GM21515 (cell line): ENCODE data around the gene AFAP1L2.

ENCODE experiments used
- ATAC-seq: cut with Tn5 transposase; IDR thresholded peaks from one replicate; pipeline ENCODE4 v1.9.1; 2021; ENCODE audit not compliant: unreplicated experiment

Gene AFAP1L2

DNA sequence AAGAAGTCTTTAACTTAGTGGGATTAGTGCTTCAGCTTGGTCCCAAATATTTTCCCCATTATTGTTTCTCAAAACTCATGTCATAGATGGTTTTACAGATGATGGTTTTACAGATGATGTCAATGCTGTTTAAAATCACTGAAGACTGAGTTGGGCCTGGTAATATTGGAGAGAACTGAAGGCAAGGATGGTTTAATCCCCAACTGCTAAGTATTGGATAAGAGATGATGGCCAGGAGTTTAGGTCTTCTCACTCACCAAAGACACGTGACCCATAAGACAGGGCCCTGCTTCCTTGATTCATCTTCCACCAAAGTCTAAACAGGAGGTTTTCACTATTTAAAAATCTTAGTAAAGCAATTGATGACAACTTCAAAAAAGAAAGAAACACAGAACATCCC lies 108.9 kb downstream of the AFAP1L2 start:
- no peak for ATAC-seq

DNA sequence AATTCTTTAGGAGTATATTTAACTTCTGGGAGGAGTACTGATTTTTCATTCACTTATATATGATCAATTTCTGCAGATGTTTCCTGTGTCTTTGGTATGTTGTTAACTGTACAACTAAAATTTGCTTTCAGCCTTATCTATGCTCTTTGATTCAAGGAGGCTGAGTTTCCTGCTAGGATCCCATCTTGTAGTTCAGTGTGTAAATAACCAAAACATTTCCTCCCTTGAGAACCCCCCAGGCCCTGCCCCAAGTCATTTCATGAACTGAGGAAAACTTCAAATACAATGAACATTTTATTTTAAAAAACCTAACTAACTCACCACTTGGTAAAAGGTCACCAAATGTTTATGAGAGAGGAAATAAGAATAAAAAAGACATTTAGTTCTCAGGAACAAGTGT lies 109.8 kb downstream of the AFAP1L2 start:
- no peak for ATAC-seq

DNA sequence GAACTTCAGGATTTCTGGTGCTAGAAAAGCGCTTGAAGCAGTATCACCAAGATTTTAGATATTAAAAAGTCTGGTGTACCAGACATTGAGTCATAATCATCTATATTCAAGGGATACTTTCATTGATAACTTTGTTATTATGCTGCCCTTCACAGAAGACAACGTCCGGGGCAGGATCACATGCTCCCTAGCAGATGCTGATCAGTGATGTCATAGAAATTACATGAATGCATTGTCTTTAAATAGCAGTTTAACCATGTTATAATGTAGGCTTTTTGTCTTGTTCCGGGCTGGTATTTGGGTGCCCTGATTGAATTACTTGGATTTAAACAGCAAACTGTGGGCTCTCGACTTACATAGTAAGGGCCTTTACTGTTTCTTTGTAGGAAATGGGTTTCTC lies 111.2 kb downstream of the AFAP1L2 start:
- no peak for ATAC-seq

DNA sequence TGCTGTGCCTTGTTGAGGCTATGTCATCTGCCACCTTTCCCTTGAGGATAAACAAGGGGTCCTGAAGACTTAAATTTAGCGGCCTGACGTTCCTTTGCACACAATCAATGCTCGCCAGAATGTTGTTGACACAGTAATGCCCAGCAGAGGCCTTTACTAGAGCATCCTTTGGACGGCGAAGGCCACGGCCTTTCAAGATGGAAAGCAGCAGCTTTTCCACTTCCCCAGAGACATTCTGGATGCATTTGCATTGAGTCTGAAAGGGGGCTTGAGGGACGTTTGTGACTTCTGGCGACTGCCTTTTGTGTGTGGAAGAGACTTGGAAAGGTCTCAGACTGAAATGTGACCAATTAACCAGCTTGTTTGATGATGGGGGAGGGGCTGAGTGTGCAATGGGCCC lies 112.8 kb downstream of the AFAP1L2 start:
- ATAC-seq = no peak

DNA sequence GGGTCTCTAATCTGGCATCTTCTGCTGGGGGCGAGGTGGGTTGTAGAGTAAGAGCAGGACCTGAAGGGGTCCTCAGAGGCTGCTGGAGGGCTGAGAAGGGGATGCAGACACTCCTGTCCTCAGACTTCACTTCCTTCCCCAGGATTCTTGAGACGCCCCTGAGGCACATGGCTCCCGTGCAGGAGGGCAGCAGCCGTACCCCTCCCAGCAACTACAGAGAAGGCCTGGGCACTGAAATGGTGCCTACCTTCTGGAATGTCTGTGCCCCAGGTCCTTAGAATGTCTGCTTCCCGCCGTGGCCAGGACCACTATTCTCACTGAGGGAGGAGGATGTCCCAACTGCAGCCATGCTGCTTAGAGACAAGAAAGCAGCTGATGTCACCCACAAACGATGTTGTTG lies 113.2 kb downstream of the AFAP1L2 start:
- no peak for ATAC-seq

DNA sequence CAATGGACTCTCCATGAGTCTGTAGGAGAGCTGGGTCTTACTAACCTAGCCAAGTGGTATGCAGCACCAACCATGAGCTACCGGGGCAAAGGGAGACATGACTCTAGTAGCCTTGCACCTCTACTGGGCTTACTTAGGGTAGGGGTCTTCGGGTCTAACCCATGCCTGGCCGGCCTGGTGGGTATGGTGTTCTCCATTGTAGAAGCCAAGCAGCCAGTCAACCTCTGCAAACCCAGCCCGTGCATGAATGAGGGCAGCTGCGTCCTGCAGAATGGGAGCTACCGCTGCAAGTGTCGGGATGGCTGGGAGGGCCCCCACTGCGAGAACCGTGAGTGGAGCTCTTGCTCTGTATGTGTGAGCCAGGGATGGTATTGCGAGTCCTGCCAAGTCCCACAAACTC lies 114.3 kb downstream of the AFAP1L2 start:
- ATAC-seq = no peak

DNA sequence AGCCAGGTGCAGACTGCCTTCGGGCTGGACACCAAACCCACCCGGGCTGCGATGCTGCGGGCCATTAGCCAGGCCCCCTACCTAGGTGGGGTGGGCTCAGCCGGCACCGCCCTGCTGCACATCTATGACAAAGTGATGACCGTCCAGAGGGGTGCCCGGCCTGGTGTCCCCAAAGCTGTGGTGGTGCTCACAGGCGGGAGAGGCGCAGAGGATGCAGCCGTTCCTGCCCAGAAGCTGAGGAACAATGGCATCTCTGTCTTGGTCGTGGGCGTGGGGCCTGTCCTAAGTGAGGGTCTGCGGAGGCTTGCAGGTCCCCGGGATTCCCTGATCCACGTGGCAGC lies 115.2 kb downstream of the AFAP1L2 start:
- ATAC-seq = no peak

DNA sequence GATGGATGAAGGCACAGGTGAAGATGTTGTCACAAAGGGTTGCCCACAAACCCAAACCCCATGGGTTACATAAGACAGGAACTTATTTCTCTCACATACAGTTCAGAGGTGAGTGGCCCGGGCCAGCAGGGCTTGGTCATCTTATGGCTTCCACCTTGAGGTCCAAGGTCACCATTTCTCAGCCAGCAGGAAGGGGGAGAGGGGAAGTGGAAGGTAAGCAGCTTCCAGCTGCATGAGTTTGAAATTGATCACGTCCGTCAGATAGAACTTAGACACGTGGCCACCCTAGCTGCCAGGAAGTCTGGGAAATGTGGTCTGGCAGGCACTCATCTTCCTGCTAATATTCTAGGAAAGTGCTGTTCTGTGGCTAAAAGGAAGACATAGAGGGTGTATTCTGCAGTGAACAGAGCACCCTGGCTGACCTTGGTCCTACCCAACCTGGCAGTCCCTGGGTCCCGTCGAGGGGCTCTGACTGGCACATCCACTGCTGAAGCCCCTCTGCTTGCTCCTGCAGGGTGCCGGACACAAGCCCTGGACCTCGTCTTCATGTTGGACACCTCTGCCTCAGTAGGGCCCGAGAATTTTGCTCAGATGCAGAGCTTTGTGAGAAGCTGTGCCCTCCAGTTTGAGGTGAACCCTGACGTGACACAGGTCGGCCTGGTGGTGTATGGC lies 115.7 kb downstream of the AFAP1L2 start:
- ATAC-seq = no peak

DNA sequence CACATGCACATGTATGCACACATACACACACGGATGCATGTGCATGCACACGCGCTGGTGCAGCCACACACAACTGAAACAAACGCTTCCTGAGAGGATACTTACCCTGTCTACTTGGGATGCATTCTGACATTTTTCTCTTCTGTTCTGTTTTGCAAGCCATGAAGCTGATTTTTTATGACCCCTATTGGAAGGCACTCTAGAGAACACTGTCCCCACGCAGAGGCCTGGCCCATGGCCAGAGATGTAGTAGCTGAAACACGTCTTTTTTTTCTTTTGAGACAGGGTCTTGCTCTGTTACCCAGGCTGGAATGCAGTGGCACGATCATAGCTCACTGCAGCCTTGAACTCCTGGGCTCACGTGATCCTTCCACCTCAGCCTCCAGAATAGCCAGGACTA lies 117.4 kb downstream of the AFAP1L2 start:
- ATAC-seq = no peak

DNA sequence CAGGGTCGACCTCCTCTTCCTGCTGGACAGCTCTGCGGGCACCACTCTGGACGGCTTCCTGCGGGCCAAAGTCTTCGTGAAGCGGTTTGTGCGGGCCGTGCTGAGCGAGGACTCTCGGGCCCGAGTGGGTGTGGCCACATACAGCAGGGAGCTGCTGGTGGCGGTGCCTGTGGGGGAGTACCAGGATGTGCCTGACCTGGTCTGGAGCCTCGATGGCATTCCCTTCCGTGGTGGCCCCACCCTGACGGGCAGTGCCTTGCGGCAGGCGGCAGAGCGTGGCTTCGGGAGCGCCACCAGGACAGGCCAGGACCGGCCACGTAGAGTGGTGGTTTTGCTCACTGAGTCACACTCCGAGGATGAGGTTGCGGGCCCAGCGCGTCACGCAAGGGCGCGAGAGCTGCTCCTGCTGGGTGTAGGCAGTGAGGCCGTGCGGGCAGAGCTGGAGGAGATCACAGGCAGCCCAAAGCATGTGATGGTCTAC lies 118.3 kb downstream of the AFAP1L2 start:
- ATAC-seq = no peak

DNA sequence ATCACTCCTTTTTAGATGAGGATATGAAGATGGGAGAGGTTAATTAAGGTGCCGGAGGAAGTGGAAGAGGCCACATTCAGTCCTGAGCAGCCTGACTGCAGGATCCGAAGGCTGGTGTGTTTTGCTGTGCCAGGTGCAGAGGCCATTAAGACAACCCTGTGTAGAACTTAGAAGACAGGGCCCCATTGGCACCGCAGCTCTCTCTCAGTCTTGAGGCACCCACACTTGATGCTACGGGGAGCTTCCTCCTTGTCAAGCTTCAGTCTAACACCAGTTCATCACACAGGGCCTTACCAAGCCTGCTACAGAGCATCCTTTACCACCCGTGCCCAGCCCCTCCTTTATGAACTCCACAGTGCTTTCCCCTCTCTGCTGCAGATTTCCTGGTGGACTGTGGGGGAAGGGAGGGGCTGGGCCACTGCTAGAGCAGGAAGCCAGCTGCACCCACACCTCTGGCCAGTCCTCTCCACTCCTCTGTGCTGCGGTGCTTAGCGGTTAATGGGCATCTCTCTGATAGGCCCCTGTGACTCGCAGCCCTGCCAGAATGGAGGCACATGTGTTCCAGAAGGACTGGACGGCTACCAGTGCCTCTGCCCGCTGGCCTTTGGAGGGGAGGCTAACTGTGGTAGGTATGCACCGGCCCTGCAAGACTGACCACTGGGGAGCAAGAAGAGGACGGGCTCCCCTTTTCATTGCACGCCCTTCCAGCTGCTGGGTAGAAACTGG lies 119.8 kb downstream of the AFAP1L2 start:
- no peak for ATAC-seq

DNA sequence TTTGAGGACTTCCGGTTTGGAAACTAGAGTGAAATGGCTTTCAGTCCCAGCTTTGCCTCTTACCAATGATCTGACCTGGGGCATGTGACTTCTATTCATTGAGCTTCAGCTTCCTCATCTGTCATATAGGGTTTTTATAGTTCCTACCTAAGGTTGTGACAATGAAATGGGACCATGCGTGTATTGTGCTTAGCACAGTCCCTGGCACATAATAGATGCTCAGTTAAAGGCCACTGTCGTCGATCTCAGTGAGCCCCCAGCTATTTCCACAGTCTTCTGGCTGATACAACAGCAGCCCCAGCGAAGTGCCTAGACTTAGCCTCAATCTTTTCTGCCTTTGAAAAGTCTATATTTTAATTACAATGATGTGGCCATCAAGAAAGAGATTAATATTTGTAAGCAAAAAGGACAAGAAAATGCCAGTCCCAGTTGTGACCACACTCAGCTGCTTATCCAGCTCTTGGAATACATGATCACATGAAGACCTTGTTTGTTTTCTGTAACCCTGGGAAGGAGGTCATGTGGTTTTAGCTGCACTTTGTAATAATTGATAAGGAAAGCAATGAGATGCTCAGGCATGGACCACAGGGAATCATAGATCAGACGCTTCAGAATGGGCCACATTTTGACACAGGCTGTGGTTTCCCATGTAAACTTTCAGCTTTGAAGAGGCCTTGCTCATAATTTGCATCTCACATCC lies 120.6 kb downstream of the AFAP1L2 start:
- no peak for ATAC-seq

DNA sequence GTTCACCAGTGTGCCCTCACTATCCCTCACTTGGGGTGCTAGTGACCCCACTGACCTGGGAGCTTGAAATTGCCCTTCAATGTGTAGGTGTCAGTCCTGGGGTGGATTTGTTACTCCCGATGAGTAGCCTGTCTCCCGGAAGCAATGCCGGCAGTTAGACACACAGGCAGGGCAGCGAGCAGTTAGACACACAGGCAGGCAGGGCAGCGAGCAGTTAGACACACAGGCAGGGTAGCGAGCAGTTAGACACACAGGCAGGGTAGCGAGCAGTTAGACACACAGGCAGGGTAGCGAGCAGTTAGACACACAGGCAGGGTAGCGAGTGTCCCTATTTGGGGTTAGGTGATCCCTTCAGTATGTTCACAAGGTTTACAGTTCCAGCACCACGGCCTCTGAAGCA lies 121.2 kb downstream of the AFAP1L2 start:
- ATAC-seq = no peak

DNA sequence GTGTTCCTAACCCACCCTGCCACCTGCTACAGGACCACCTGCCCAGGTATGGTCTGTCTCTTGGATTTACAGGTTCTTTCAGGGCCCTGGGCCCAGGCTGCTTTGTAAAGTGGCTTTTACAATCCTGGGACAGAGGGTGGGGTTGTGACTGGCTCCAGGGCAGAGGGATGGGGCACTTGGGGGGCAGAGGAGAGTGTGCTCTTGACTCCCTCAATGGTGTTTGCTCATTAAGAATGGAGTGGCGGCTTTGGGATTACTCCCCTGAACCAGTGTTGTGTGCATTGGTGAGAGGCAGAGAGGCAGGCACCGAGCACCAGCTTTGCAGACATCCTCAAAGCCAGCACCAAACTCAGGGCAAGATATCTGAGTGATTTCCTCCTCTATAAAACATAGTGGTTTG lies 121.8 kb downstream of the AFAP1L2 start:
- ATAC-seq = no peak

DNA sequence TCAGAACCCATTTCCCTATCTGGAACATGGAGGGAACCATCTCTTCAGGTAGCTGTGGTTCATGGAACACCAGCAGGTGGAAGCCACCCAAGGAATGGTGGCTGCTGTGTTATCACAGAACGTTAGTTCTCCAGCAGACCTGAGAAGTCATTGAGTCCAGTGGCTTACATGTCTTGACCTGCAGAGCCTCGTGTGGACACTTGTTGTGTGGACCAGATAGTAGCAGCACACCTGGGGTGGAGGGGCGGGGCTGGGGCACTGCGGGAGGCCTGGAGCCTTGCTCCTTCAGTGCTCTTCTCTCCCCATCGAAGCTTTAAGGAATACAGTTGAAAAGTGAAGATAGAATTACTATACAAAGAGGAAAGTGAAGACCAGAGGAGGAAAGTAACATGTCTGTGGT lies 122.8 kb downstream of the AFAP1L2 start:
- no peak for ATAC-seq

DNA sequence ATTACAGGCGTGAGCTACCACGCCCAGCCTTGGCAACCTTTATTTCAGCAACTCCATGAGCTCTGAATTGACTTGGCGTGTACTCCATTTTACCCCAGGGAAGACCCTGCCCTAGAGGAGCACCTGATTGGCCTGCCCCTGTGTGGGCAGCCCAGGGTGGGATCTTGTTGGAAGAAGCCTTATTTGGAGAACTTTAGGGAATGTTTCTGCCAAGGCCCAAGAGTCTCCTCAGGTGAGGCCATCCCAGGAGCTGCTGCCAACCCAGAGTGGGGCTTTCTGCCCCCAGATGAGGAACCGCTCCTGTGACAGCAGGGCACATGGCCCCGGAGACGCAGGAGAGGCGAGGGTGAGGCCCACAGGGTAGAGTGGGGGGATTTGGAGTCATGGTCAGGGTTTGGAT lies 123.3 kb downstream of the AFAP1L2 start:
- no peak for ATAC-seq

DNA sequence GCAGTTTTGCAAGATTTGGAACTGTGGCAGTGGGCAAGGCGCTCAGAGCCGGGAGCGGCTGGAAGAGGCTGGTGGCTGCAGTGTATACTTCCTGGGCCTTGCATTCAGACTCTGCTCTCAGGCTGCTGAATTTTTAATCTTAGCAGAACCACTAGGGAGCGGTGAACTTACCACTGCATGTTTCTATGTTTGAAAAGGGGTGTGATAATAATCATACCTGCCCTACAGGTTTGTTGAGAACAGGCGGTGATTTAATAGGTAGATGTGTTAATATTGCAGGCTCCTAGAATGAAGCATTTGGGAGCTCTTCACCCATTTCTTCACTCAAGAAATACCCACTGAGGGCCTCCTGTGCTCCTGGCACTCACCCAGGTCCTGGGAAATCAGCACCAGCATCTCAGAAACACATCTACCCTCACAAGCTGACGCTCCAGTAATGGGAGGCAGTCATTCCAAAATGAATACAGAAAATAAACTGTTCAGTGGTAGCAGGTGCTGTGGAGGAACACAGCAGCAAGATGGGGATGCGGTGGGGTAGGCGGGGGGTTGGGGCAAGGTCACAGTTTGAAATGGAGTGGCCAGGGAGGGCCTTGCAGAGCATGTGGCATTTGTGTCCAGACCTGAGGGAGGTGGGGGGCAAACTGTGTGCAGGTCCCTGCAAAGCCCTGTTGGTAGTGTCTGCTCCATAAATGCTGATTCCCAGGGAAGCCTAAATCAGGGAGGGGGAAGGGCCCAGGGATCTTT lies 124.2 kb downstream of the AFAP1L2 start:
- no peak for ATAC-seq

DNA sequence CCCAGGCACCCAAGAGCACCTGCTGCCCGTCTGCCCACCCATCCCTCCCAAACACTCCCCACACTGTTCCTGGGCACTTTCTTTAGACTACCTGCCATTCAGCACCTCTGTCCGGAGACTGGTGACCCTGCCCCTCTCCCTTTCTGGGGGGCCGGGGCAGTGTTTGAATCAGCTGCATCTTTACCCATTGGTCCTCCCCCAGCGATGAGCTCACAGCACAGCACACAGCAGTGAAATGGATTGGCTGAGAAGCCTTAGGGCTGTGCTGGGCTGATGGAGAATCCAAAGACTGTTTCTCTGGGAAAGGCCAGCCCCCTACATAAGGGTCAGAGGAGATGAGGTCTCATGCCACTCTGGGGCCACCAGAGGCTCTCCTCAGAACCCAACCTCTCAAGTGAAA lies 125.0 kb downstream of the AFAP1L2 start:
- ATAC-seq = no peak

DNA sequence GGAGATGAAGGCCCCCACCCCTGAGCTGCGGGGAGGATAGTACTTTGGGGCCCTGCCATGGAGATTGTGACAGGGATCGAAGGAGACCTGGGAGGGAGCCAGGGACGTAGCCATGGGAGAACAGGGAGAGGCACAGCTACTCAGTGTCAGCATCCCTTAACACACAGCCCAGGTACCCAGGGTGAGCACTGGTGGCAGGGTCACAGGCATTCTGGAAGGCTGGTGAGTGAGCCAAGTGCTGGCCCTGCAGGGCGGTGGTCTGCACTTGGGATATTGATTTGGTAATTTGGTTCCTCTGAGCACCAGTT lies 125.5 kb downstream of the AFAP1L2 start:
- ATAC-seq = no peak

DNA sequence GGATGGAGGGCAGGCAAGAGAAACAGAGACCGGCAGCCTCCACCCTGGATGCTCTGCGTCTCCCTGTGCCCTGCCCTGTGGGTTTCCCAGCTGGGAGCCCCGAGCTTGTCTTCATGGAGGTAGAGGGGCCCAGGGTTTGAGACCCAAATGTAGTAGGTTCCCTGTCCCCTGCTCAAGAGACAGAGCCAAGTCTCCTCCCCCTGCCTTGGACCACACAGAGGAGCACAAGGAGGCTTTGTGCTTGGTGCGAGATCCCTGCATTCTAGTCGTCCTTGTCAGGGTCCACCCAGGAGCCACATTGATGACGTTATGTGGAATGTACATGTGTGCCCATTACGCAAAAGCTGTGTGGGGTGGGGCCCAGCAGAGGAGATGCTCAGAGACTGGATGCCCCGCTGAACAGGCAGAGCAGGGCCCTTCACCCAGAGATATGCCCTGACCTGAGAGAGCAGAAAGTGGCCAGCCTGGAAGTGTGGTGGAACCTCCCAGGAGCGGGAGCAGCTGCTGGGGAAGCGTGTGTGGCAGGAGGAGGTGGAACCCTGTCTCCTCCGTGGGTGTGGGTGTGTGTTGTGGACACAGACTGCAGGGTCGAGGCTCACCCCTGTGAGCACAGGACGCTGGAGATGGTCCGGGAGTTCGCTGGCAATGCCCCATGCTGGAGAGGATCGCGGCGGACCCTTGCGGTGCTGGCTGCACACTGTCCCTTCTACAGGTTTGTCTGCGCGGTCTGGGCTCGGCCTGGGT lies 126.0 kb downstream of the AFAP1L2 start:
- ATAC-seq = no peak

DNA sequence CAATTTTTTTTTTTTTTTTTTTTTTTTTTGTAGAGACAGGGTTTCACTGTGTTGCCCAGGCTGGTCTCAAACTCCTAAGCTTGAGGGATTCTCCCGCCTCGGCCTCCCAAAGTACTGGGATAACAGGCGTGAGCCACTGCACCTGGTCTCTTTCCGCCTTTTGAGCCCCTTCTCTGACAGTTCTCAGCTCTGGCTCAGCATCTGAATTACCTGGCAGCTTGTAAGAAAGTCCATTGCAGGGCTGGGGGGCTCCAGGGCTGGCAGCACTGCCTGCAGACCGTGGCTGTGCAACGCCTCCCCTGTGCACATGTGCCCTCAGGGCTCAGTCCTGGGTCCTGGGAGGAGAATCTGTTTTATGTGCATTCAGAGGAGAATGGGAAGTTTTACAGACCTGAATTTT lies 127.6 kb downstream of the AFAP1L2 start:
- ATAC-seq = no peak
